K562 (cell line): ENCODE measurements around the gene AGPAT4. TPM values are rescaled to one million over a fixed set of nuclear protein-coding genes. Genes with fewer than 3 reads are reported as not detected.

Experiments
- BMI1 ChIP-seq: fragments of 150-350 bp; IDR thresholded peaks from 2 replicates; pipeline ENCODE4 v1.6.1; 2014; ENCODE audit warnings: low read length
- COPS2 ChIP-seq: fragments of 450-650 bp; conservative IDR thresholded peaks from 2 replicates; pipeline ENCODE4 v1.6.1; 2016; ENCODE audit warnings: mild to moderate bottlenecking, moderate library complexity
- CREM ChIP-seq: IDR thresholded peaks from 2 replicates; pipeline ENCODE4 v1.6.1; 2014; ENCODE audit warnings: antibody characterized with exemption, low read depth
- FIP1L1 ChIP-seq: fragments of 200-400 bp; formaldehyde crosslinking; IDR thresholded peaks from 2 replicates; pipeline ENCODE4 v1.6.1; 2018; ENCODE audit warnings: mild to moderate bottlenecking, low read depth, low read length; ENCODE audit not compliant: poor library complexity, severe bottlenecking
- KAT2B ChIP-seq: IDR thresholded peaks from one replicate; pipeline ENCODE4 v1.6.1; 2012; ENCODE audit warnings: low read depth, mild to moderate bottlenecking, control low read depth, inconsistent platforms, low read length, moderate library complexity
- RB1 ChIP-seq: fragments of 450-650 bp; IDR thresholded peaks from 2 replicates; pipeline ENCODE4 v1.6.1; 2017; ENCODE audit warnings: low read depth, mild to moderate bottlenecking
- SP2 ChIP-seq: IDR thresholded peaks from 2 replicates; pipeline ENCODE4 v1.6.1; 2011; ENCODE audit warnings: mild to moderate bottlenecking, low read depth, low read length, moderate library complexity; ENCODE audit not compliant: poor library complexity, severe bottlenecking; ENCODE audit errors: extremely low read depth
- STAT5A ChIP-seq: IDR thresholded peaks from 2 replicates; pipeline ENCODE4 v1.6.1; 2012; ENCODE audit warnings: low read length, inconsistent platforms, borderline replicate concordance
- TAF1 ChIP-seq: IDR thresholded peaks from 2 replicates; pipeline ENCODE4 v1.6.1; 2011; ENCODE audit warnings: mild to moderate bottlenecking, low read length, moderate library complexity; ENCODE audit not compliant: insufficient read depth, control insufficient read depth, severe bottlenecking; ENCODE audit errors: extremely low read depth
- ZC3H4 ChIP-seq: sonication (generic); formaldehyde crosslinking; IDR thresholded peaks from 2 replicates; pipeline ENCODE4 v1.9.0; 2021; ENCODE audit warnings: missing genetic modification reagents, borderline replicate concordance
- polyA plus RNA-seq, 8 experiments: library from polyadenylated mRNA; depleted of rRNA in 4 of 8; stranded (reverse) in 5 of 8; unstranded in 3 of 8; fragments of >200 nt; fragmentation: Nextera tagmentation in 2 of 8; fragmentation: Illumina TruSeq in 1 of 8; extraction: Ambion mirVana in 2 of 8; extraction: Trizol in 1 of 8; gene quantifications; 2 replicates each; pipeline versions ENCODE4 v1.2.1 to v1.2.3, GENCODE V29; 2011 to 2014; ENCODE audit warnings: inconsistent platforms in 1 of 8, missing spikeins in 1 of 8
- total RNA-seq, 7 experiments: library from RNA; depleted of rRNA in 6 of 7; stranded (reverse); fragments of >200 nt in 6 of 7; fragmentation: Illumina TruSeq in 2 of 7; extraction: Trizol in 2 of 7; gene quantifications; 2 replicates each; pipeline versions ENCODE4 v1.2.1 to v1.2.3, GENCODE V29; 2011 to 2021; ENCODE audit warnings: low replicate concordance in 1 of 7
- TF ChIP-seq, protein P1 (sequence below): fragments of 450-650 bp; IDR thresholded peaks from 2 replicates; pipeline ENCODE4 v1.6.1; 2016; ENCODE audit warnings: low read depth
- TF ChIP-seq, protein P2 (sequence below): sonication (generic); formaldehyde crosslinking; IDR thresholded peaks from 2 replicates; pipeline ENCODE4 v1.8.1; 2023; ENCODE audit warnings: mild to moderate bottlenecking, missing genetic modification reagents
- TF ChIP-seq, protein P3 (sequence below): fragments of 250-450 bp; sonication (Bioruptor Pico); IDR thresholded peaks from 2 replicates; pipeline ENCODE4 v1.4.0; 2020; ENCODE audit warnings: mild to moderate bottlenecking, moderate library complexity

The AGPAT4 gene
- total and polyA plus RNA-seq, 9 of the 15 experiments (the other 6 are each of a cell fraction or from before 2014, with no cell fraction given) = 2.2 to 15.0 (median 5.7) TPM

DNA sequence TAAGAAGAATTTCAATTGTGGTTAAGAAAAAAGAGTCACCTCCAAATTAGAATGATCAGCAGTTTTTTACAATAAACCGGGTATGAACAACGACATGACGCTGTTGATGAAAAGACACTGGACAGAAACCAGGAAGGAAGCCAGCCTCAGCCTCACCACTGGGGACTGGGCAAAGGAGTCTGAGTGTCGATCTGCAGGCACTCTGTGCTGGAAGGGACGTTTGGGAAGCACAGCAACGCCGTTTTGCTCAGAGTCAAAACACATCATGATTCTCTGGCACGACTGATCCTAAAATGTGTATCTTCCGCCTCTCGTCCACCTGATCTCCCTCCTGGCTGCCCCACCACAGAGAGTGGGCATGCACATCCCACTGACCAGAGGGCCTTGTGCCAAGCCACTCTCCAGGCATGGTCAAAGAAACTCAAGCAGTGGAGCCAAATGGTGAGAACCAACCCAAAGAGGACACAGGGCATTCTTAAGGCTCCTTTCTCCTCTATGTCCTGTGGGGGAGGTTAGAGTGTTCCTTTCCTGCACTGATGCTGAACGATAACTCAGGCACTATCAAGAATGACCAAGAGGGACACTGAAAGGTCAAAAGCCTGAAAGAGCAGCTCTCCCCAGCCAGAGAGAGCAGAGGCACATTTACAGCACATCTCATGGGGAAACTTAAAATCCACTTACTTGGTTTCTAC is 68.8 kb downstream of the AGPAT4 start (continued):
- TF ChIP-seq, protein P1, sequence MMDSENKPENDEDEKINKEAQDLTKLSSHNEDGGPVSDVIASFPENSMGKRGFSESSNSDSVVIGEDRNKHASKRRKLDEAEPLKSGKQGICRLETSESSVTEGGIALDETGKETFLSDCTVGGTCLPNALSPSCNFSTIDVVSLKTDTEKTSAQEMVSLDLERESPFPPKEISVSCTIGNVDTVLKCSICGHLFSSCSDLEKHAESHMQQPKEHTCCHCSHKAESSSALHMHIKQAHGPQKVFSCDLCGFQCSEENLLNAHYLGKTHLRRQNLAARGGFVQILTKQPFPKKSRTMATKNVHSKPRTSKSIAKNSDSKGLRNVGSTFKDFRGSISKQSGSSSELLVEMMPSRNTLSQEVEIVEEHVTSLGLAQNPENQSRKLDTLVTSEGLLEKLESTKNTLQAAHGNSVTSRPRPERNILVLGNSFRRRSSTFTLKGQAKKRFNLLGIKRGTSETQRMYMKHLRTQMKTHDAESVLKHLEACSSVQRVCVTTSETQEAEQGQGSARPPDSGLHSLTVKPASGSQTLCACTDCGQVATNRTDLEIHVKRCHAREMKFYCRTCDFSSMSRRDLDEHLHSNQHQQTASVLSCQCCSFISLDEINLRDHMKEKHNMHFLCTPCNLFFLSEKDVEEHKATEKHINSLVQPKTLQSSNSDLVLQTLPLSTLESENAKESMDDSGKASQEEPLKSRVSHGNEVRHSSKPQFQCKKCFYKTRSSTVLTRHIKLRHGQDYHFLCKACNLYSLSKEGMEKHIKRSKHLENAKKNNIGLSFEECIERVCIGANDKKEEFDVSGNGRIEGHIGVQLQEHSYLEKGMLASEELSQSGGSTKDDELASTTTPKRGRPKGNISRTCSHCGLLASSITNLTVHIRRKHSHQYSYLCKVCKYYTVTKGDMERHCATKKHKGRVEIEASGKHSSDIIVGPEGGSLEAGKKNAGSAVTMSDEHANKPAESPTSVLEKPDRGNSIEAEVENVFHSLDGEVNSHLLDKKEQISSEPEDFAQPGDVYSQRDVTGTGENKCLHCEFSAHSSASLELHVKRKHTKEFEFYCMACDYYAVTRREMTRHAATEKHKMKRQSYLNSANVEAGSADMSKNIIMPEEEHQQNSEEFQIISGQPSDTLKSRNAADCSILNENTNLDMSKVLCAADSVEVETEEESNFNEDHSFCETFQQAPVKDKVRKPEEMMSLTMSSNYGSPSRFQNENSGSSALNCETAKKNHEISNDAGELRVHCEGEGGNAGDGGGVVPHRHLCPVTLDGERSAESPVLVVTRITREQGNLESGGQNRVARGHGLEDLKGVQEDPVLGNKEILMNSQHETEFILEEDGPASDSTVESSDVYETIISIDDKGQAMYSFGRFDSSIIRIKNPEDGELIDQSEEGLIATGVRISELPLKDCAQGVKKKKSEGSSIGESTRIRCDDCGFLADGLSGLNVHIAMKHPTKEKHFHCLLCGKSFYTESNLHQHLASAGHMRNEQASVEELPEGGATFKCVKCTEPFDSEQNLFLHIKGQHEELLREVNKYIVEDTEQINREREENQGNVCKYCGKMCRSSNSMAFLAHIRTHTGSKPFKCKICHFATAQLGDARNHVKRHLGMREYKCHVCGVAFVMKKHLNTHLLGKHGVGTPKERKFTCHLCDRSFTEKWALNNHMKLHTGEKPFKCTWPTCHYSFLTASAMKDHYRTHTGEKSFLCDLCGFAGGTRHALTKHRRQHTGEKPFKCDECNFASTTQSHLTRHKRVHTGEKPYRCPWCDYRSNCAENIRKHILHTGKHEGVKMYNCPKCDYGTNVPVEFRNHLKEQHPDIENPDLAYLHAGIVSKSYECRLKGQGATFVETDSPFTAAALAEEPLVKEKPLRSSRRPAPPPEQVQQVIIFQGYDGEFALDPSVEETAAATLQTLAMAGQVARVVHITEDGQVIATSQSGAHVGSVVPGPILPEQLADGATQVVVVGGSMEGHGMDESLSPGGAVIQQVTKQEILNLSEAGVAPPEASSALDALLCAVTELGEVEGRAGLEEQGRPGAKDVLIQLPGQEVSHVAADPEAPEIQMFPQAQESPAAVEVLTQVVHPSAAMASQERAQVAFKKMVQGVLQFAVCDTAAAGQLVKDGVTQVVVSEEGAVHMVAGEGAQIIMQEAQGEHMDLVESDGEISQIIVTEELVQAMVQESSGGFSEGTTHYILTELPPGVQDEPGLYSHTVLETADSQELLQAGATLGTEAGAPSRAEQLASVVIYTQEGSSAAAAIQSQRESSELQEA = no peak
- TF ChIP-seq TAF1 (peak; percentile 66), COPS2 (no peak), BMI1 (no peak), ZC3H4 (CRISPR knock-in tag) (no peak), STAT5A (peak; percentile 63; the same call in 1 of the 2 replicates), SP2 (no peak), RB1 (no peak), CREM (peak; percentile 73; the same call in 1 of the 2 replicates), FIP1L1 (no peak), KAT2B (no peak)
- TF ChIP-seq, protein P2, sequence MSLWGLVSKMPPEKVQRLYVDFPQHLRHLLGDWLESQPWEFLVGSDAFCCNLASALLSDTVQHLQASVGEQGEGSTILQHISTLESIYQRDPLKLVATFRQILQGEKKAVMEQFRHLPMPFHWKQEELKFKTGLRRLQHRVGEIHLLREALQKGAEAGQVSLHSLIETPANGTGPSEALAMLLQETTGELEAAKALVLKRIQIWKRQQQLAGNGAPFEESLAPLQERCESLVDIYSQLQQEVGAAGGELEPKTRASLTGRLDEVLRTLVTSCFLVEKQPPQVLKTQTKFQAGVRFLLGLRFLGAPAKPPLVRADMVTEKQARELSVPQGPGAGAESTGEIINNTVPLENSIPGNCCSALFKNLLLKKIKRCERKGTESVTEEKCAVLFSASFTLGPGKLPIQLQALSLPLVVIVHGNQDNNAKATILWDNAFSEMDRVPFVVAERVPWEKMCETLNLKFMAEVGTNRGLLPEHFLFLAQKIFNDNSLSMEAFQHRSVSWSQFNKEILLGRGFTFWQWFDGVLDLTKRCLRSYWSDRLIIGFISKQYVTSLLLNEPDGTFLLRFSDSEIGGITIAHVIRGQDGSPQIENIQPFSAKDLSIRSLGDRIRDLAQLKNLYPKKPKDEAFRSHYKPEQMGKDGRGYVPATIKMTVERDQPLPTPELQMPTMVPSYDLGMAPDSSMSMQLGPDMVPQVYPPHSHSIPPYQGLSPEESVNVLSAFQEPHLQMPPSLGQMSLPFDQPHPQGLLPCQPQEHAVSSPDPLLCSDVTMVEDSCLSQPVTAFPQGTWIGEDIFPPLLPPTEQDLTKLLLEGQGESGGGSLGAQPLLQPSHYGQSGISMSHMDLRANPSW (CRISPR knock-in tag) = peak; percentile 74; the same call in 1 of the 2 replicates
- TF ChIP-seq, protein P3, sequence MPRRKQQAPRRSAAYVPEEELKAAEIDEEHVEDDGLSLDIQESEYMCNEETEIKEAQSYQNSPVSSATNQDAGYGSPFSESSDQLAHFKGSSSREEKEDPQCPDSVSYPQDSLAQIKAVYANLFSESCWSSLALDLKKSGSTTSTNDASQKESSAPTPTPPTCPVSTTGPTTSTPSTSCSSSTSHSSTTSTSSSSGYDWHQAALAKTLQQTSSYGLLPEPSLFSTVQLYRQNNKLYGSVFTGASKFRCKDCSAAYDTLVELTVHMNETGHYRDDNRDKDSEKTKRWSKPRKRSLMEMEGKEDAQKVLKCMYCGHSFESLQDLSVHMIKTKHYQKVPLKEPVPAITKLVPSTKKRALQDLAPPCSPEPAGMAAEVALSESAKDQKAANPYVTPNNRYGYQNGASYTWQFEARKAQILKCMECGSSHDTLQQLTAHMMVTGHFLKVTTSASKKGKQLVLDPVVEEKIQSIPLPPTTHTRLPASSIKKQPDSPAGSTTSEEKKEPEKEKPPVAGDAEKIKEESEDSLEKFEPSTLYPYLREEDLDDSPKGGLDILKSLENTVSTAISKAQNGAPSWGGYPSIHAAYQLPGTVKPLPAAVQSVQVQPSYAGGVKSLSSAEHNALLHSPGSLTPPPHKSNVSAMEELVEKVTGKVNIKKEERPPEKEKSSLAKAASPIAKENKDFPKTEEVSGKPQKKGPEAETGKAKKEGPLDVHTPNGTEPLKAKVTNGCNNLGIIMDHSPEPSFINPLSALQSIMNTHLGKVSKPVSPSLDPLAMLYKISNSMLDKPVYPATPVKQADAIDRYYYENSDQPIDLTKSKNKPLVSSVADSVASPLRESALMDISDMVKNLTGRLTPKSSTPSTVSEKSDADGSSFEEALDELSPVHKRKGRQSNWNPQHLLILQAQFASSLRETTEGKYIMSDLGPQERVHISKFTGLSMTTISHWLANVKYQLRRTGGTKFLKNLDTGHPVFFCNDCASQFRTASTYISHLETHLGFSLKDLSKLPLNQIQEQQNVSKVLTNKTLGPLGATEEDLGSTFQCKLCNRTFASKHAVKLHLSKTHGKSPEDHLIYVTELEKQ (CRISPR knock-in tag) = no peak
